AG04450 (cell line): Measurements from ENCODE around the gene RNF213. TPM values are rescaled to one million over a fixed set of nuclear protein-coding genes. Genes with fewer than 3 reads are reported as not detected.
"Not testable (repeated sequence)": the region's sequence is repeated elsewhere in the genome, so short reads cannot be mapped to it uniquely, and the experiment has no call there.

Source experiments
- CTCF ChIA-PET: fragments of 300-600, 350-600 bp; formaldehyde crosslinking; extraction: SDS; loops from one replicate; lab custom pipeline; 2022; ENCODE audit warnings: antibody characterized with exemption, inconsistent platforms; lab: Charles Lee
- POLR2A ChIA-PET: fragments of 350-600 bp; formaldehyde crosslinking; extraction: SDS; loops from one replicate; lab custom pipeline; 2021; ENCODE audit warnings: antibody characterized with exemption, inconsistent platforms; lab: Yijun Ruan, JAX
- DNase-seq: peaks from one replicate; pipeline ENCODE4 v3.0.0-alpha.2; 2011; ENCODE audit warnings: low read depth, low spot score
- H3K27ac ChIP-seq: one replicate; pipeline ENCODE4 v1.5.1; 2012; ENCODE audit warnings: low read depth, low read length, control low read depth
- H3K27me3 ChIP-seq: one replicate; pipeline ENCODE4 v1.6.0; 2012; ENCODE audit warnings: low read length; ENCODE audit not compliant: control insufficient read depth, insufficient read depth
- H3K4me3 ChIP-seq: 2 replicates; pipeline ENCODE4 v1.5.1; 2011; ENCODE audit warnings: mild to moderate bottlenecking, low read depth, low read length, control low read depth
- H3K9me3 ChIP-seq: 2 replicates; pipeline ENCODE4 v1.5.1; 2012; ENCODE audit warnings: low read length; ENCODE audit not compliant: control insufficient read depth, insufficient read depth
- polyA plus RNA-seq: library from polyadenylated mRNA; depleted of rRNA; stranded (reverse); fragments of >200 nt; gene quantifications from 2 replicates; pipeline ENCODE4 v1.2.3, GENCODE V29; 2011
- TF ChIP-seq, protein P1 (sequence below): IDR thresholded peaks from 2 replicates; pipeline ENCODE4 v1.5.1; 2011; ENCODE audit warnings: low read depth, low read length, control low read depth, inconsistent platforms

The RNF213 gene
- polyA plus RNA-seq, 1 experiment: 46.8 TPM

DNA sequence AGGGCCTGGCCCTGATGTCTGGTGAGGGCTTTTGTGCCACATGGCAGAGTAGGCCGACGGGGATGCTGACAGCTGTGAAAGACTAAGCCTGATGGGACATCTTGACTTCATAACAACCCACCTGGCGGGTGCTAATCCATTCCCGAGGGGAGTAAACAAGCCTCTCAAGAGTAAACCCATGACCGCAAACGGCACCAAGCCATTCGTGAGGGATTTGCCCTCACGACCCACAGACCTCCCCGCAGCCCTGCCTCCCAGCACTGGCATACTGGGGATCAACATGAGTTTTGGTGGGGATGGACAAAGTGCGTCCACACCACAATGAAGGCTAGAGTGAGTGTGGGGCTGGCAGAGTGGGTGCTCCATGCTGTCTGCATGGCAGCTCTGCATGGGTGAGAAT is 11.7 kb downstream of the RNF213 start:
- no peak for DNase-seq
- POLR2A ChIA-PET: no interaction called here
- H3K27me3 ChIP-seq: no peaks in the 10 kb centered on the region
- no peak overlapping the region for H3K27ac ChIP-seq
- TF ChIP-seq, protein P1, sequence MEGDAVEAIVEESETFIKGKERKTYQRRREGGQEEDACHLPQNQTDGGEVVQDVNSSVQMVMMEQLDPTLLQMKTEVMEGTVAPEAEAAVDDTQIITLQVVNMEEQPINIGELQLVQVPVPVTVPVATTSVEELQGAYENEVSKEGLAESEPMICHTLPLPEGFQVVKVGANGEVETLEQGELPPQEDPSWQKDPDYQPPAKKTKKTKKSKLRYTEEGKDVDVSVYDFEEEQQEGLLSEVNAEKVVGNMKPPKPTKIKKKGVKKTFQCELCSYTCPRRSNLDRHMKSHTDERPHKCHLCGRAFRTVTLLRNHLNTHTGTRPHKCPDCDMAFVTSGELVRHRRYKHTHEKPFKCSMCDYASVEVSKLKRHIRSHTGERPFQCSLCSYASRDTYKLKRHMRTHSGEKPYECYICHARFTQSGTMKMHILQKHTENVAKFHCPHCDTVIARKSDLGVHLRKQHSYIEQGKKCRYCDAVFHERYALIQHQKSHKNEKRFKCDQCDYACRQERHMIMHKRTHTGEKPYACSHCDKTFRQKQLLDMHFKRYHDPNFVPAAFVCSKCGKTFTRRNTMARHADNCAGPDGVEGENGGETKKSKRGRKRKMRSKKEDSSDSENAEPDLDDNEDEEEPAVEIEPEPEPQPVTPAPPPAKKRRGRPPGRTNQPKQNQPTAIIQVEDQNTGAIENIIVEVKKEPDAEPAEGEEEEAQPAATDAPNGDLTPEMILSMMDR: no peak
- H3K9me3 ChIP-seq: no peaks in the 10 kb centered on the region; the same call in 1 of the 2 replicates
- H3K4me3 ChIP-seq: no peak overlapping the region
- CTCF ChIA-PET: no interaction called here

DNA sequence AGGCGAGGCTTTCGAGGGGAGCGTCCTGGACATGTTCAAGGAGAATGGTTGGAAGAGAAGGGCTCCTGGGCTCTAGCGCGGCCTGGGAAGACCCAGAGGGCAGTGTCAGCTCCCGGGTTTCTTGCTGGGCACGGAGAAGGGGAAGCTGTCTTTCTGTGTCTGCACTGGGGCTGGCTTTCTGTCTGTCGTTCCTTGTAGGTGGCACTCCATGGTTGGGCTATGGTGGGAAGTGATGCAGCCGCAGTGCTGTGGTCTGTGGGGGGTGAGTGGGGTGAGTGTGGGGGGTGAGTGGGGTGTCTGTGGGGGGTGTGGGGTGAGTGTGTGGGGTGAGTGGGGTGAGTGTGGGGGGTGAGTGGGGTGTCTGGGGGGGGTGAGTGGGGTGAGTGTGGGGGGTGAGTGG is 13.7 kb downstream of the RNF213 start:
- TF ChIP-seq, protein P1: no peak
- Histone ChIP-seq H3K27ac (no peak overlapping the region), H3K4me3 (no peak overlapping the region), H3K27me3 (no peaks in the 10 kb centered on the region), H3K9me3 (no peaks in the 10 kb centered on the region; the same call in 1 of the 2 replicates)
- CTCF ChIA-PET: no interaction called here
- no peak for DNase-seq
- POLR2A ChIA-PET: no interaction called here

DNA sequence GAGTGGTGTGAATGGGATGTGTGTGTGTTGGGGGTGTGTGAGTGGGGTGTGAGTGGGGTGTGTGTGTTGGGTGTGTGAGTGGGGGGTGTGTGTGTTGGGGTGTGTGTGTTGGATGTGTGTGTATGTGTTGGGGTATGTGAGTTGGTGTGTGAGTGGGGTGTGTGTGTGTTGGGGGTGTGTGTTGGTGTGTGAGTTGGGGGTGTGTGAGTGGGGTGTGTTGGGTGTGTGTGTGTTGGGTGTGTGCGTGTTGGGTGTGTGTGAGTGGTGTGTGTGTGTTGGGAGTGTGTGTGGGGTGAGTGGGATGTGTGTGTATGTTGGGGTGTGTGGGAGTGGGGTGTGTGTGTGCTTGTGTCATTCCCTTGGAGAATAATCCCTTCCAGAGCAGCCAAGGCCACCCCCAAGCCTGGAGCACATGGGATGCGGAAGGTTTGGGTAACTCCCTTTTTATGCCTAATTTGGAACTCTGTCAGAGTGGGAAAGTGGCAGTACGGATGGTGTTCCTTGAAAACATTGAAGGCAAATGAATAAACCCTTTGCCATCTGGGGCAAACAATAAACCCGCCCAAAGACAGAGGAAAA is 14.3 kb downstream of the RNF213 start:
- TF ChIP-seq, protein P1: no peak
- no peak for DNase-seq
- Histone ChIP-seq H3K9me3 (no peaks in the 10 kb centered on the region; the same call in 1 of the 2 replicates), H3K27ac (no peak overlapping the region), H3K27me3 (no peaks in the 10 kb centered on the region), H3K4me3 (no peak overlapping the region)
- ChIA-PET CTCF (no interaction called here), POLR2A (no interaction called here)

DNA sequence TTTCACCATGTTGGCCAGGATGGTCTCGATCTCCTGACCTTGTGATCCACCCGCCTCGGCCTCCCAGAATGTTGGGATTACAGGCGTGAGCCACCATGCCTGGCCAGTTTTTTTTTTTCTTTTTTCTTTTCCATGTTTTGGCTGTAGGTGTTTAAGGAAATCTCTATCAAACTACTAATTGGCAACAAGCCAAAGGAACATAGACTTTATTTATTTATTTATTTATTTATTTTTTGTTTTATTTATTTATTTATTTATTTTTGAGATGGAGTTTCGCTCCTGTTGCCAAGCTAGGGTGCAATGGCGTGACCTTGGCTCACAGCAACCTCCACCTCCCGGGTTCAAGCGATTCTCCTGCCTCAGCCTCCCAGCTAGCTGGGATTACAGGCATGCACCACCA is 15.2 kb downstream of the RNF213 start:
- H3K4me3 ChIP-seq, CTCF ChIA-PET, H3K27me3 ChIP-seq, POLR2A ChIA-PET, DNase-seq, H3K9me3 ChIP-seq, H3K27ac ChIP-seq: not testable (repeated sequence)

DNA sequence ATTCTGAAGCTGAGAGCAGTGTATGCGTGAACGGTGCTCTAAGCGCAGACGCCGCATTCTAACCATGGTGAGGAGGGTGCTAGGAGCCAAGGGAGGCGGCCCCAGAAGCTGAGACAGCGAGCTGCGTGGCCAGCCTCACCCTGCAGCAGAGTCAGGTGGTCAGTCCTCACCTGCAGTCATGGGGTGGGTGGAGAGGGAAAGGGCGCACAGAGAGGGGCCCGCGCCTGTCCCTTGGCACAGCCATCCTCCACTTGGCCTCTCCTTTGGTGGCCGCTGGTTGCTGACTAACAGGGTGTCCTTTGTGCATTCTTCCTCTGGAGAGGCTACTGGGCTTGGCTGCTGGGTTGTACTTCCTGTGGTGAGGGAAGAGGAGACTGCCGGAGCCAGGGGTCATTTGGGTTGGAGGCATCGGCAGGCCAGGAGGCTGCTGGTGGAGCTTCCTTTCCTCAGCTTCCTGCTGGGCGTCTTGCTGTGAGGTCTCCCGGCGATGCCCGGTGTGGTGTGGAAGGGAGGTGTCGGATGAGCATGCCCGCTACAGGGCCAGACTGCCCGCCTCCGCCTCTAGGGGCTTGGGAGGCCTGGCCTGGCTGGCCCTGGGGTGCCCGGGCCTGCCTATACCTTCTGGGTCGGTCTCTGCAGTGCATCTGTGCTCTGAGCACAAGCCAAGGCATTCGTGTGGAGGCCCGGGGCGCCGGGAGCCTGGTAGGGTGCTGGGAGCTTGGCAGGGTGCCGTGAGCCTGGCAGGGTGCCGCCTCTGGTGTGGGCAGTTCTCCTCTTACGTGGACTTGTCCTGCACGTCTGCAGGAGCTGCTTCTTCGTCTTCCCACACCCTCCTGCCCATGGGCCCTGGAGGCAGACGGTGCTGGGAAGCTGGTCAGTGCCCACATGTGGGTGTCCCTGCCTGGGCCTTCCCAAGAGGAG is 17.4 kb downstream of the RNF213 start:
- no peak for DNase-seq
- Histone ChIP-seq H3K27ac (no peak overlapping the region), H3K9me3 (no peaks in the 10 kb centered on the region; the same call in 1 of the 2 replicates), H3K4me3 (no peak overlapping the region), H3K27me3 (no peaks in the 10 kb centered on the region)
- CTCF ChIA-PET: interaction anchor here (1.1 kb wide), 1 partner anchor 176 kb away, joined by 5 read pairs; the partner anchor contains the start of gene GAA
- TF ChIP-seq, protein P1: no peak
- POLR2A ChIA-PET: no interaction called here
